ENCODE measurements around the gene E2F6. TPM values are rescaled to one million over a fixed set of nuclear protein-coding genes. Genes with fewer than 3 reads are reported as not detected.

The E2F6 gene
- 26.8 and 27.1 TPM in 2 replicates for total RNA-seq (2014; rRNA removed)
- Bru-seq, nascent RNA: percentile 88 among the genes with signal in this experiment
- percentile 81 among the genes with signal in this experiment for BruChase-seq, experiment 1, labeled RNA remaining after a 6-hour chase
- percentile 89 among the genes with signal in this experiment for BruChase-seq, experiment 2, labeled RNA remaining after a 2-hour chase
- long read RNA-seq, transcript E2F6-212 (6 exons, 3,191 nt): minor isoform, 8 of 48 reads
- long read RNA-seq, transcript E2F6-202 (7 exons, 3,218 nt): major isoform, 27 of 48 reads
- long read RNA-seq, partial matches to known transcripts: 1 of 48 reads
- long read RNA-seq, other reads (novel, unspliced or antisense): 11 of 48 reads

GRCh38 chr2:11465485-11466306 is at the start of gene E2F6:
Gene E2F6, minus strand, starts transcription at chr2:11466161. Its CDS starts 282 bp downstream, at chr2:11465879.
- intact Hi-C loops (cut with micrococcal nuclease): no loop called here
- POLR2A ChIA-PET (ENCODE audit: unreplicated experiment): no interaction called here
- no TSS peak for BruUV-seq (replicated peaks)

GRCh38 chr2:11515490-11515981 is 49.6 kb upstream of the E2F6 start:
- H3K27ac ChIP-seq (ENCODE audit: low read length): no peak overlapping the region
- H3K9me3 ChIP-seq (ENCODE audit: low read length): no peaks in the 10 kb centered on the region
- BruUV-seq (replicated peaks): no TSS peak
- H3F3A ChIP-seq (ENCODE audit: low read length, unreplicated experiment): no peaks in the 10 kb centered on the region
- no peaks in the 10 kb centered on the region for H3K36me3 ChIP-seq (ENCODE audit: low read depth, low read length)
- no peak overlapping the region for H3K9ac ChIP-seq (ENCODE audit: low read length)
- no peaks in the 10 kb centered on the region for H3K9me2 ChIP-seq (replicated peaks; ENCODE audit: low read length)
- TF ChIP-seq CTCF (conservative IDR thresholded peaks at IDR 0.05; ENCODE audit: low read depth, low read length) (no peak), EZH2phosphoT487 (IDR thresholded peaks at IDR 0.05; ENCODE audit: borderline replicate concordance, low read length) (no peak), EZH2 (IDR thresholded peaks at IDR 0.05; ENCODE audit: low read length, unreplicated experiment) (no peak)
- intact Hi-C loops (cut with micrococcal nuclease): no loop called here
- no peaks in the 10 kb centered on the region for H4K20me1 ChIP-seq (ENCODE audit: low read length)
- no peak overlapping the region for H3K4me2 ChIP-seq (ENCODE audit: low read length)
- no peak overlapping the region for H3K4me3 ChIP-seq (ENCODE audit: low read length)
- ChIA-PET CTCF (no interaction called here), POLR2A (ENCODE audit: unreplicated experiment) (no interaction called here)
- H3K27me3 ChIP-seq (ENCODE audit: low read length): peaks cover 14% of the 10 kb centered on the region
- no peak overlapping the region for H2AFZ ChIP-seq (ENCODE audit: low read length)
- no peaks in the 10 kb centered on the region for H3K79me2 ChIP-seq (ENCODE audit: low read length)
- H3K4me1 ChIP-seq (ENCODE audit: insufficient read depth, low read length): no peaks in the 10 kb centered on the region
- no peak for DNase-seq
- no peak for ATAC-seq

More at GRCh38 chr2:11465485-11466306, at the start of gene E2F6:
- peak; percentile 97 for DNase-seq
- peak within 1 kb of the TSS; percentile 85 for H3K9ac ChIP-seq (ENCODE audit: low read length)
- H3K4me1 ChIP-seq (ENCODE audit: insufficient read depth, low read length): peaks cover 38% of the 10 kb centered on the region
- peak within 1 kb of the TSS; percentile 95 for H3K4me2 ChIP-seq (ENCODE audit: low read length)
- H3F3A ChIP-seq (ENCODE audit: low read length, unreplicated experiment): no peaks in the 10 kb centered on the region
- peaks cover 18% of the 10 kb centered on the region for H3K36me3 ChIP-seq (ENCODE audit: low read depth, low read length)
- H3K9me3 ChIP-seq (ENCODE audit: low read length): no peaks in the 10 kb centered on the region
- peaks cover 31% of the 10 kb centered on the region for H4K20me1 ChIP-seq (ENCODE audit: low read length)
- H3K4me3 ChIP-seq (ENCODE audit: low read length): peak within 1 kb of the TSS; percentile 87
- CTCF ChIA-PET: no interaction called here
- no peaks in the 10 kb centered on the region for H3K9me2 ChIP-seq (replicated peaks; ENCODE audit: low read length)
- peak within 1 kb of the TSS; percentile 93 for H2AFZ ChIP-seq (ENCODE audit: low read length)
- H3K79me2 ChIP-seq (ENCODE audit: low read length): peaks cover 50% of the 10 kb centered on the region
- no peaks in the 10 kb centered on the region for H3K27me3 ChIP-seq (ENCODE audit: low read length)
- no peak for TF ChIP-seq EZH2 (IDR thresholded peaks at IDR 0.05; ENCODE audit: low read length, unreplicated experiment)
- no peak for TF ChIP-seq EZH2phosphoT487 (IDR thresholded peaks at IDR 0.05; ENCODE audit: borderline replicate concordance, low read length)
- no peak for TF ChIP-seq CTCF (conservative IDR thresholded peaks at IDR 0.05; ENCODE audit: low read depth, low read length)
- peak within 1 kb of the TSS; percentile 74 for H3K27ac ChIP-seq (ENCODE audit: low read length)
- peak; percentile 82 for ATAC-seq
